NCI-H146 (cell line): ENCODE results near the gene GDF7.
A peak's percentile ranks its signal among the peaks of the same experiment; 100 is the strongest.

ENCODE experiments used
- DNase-seq: peaks from one replicate; lab custom pipeline; 2025; lab: John Stamatoyannopoulos, UW

Gene GDF7

DNA sequence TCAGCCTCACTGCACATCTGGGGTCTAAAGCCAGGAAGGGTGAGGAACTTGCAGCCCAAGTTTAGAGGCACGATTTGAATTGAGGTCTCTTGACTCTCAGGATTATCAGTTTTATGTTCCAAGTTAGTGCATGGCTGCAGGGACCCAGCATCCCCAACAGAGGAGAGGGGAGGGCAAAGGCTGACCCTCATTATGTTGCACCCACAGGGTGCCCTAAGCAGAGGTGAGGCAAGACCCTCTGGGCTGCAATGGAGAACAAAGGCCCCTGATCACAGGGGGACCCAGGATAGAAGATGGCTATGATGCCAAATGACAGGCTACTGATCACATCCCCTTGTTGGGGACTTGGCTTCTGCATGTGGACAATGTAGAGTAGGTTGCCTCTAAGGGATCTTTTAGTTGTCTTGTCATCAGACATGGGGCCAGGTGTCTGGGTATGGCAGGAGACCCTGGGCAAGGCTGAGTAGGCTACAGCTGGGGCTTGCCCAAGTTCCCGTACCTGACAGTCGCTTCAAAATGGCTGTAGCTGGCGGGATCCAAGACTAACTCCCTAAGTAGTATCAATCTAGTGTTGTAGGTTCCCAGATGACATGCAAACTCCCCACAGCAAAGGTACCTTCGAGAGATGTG, 4.5 kb upstream of the GDF7 start:
- no peak for DNase-seq

DNA sequence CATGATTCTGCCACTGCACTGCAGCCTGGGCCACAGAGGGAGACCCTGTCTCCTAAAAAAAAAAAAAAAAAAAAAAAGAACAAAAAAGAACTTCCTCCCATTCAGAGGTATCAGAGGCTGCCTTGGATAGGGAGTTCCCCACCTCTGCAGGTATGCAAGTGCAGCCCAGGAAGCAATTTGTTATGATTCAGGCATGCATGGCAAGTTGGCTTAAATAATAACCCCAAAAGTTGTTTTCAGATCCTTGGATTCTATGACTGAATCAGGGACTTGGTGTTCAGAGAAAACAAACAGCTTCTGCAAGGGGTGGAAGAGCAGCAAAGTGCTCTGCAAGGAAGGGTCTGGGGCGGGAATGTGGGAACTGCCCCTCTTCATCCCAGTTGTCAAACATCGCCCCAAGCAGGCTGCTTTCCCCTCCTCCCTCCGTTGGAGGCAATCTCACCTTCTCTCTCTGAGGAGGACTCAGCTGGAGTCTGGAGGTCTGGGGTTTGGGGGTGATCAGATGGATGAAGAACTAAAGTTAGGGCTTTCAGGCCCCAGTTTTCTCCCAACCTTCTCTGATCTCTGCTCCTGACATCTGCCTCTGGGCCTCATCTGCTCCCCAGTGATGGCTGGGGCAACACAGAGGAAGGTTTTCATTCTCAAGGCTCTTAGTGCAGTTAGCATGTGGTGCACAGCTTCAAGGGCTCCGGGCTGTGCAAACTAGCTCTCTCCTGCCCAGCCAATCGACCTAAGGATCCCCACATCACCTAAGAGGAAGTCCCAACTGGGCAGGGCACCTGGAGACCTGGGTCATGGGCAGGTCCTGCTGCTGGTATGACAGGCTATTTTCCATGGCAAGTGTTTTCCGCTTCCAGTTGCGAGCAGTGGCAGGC, 3.5 kb upstream of the GDF7 start:
- no peak for DNase-seq

DNA sequence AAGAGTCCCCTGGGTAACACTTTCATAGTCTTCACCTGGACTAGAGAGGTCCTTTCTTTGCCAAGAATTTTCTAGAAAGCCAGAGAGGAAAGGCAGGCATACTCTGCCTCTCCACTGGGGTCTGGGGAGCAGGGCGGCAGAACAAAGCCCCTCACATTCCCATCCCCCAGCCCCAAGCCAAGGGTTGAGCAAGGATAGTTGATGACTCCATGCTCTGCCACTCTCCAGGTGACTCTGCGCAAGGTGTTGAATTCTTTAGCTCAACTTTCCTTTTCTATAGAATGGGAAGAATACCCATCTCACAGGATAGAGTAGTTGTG, 2.9 kb upstream of the GDF7 start:
- DNase-seq: no peak

DNA sequence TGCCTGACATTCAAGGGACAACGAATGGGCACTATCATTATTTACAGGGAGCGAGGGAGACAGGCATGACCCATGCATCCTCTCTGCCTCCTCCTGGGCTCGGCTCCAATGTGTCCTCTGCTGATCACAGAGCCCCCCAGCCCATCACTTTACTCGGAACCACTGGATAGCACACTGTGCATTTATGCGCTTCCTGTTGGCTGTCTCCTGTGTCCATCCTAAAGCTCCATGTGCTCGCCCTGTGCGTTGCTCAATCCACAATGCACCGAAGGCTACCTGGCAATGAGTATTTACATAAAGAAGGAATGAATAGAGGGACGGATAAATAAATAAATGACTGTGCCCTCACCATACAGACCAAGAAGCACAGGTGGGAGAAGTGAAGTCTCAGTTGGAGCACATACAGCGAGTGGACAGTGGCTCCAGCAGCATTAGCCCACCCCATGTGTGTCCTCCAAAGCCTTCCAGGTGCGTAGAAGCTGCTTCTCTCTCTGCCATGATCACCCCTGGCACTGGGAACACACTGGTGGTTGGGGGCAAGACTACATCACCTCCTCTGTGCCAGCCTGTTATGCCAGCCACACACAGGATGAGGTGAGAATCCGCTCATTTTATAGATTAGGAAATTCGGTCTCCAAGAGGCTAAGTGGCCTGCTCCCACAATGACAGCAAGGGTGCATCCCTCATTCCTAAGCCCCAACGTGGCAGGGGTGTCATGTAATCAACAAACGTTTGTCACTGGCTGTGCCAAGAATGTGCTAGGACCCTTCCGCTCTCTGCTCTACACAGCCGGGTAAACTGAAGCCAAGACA, 2.3 kb upstream of the GDF7 start:
- no peak for DNase-seq

DNA sequence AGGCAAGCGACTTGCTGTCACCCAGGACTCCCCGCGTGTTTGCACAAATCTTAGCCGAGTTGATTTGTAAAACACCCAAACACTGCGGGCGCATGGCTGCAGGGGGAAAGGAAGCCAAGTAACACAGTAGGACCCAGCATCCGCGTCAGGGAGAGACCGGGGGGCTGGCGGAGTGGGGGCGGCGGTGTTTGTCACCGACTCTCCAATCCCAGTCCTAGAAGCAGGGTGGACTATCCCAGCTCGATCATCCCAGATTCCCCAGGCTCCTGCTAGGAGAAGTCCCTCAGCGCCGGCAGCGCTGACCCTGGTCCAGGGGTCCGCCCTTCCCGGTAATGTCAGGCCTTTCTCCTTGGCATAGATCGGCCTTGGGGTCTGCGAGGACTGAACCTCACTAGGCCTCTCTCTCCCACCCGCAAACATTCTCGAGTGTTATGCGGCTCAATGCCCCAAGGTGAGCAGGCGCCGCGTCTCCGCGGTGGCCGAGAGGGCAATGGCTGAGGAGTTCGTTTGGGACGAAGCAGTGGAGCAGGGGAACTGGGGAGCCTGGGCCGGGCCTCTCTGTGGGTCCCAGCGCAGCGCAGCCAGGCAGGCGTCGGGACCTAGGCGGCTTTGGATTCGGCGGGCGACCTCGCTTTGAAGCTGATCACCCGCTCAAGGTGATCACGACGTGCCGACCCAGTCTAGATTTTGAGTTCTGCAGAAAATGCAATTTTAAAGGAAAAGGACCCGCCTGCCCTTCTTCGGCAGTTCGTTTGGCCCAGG, 1.5 kb upstream of the GDF7 start:
- DNase-seq: no peak

DNA sequence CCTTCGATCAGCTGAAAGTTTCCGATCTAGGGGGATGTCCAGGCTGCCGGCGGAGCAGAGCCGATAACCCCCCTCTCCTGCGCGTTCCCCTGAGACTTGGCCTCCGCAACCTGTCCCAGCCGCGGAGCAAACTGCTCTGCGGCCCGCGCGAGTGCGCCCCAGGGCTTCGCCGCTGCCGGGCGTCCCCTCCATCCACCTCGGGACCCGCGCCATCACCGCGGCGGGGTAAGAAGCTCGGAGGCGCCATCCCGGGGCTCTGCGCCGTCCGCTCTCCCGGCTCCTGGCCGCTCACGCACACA, 990 bp upstream of the GDF7 start:
- no peak for DNase-seq

DNA sequence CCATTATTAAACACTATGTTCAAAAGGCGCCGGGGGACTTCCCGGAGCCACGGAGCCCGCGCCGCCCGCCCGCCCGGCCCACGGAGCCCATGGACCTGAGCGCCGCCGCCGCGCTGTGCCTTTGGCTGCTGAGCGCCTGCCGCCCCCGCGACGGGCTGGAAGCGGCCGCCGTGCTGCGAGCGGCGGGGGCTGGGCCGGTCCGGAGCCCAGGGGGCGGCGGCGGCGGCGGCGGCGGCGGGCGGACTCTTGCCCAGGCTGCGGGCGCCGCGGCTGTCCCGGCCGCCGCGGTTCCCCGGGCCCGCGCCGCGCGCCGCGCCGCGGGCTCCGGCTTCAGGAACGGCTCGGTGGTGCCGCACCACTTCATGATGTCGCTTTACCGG, 197 bp downstream of the GDF7 start:
- DNase-seq: no peak

DNA sequence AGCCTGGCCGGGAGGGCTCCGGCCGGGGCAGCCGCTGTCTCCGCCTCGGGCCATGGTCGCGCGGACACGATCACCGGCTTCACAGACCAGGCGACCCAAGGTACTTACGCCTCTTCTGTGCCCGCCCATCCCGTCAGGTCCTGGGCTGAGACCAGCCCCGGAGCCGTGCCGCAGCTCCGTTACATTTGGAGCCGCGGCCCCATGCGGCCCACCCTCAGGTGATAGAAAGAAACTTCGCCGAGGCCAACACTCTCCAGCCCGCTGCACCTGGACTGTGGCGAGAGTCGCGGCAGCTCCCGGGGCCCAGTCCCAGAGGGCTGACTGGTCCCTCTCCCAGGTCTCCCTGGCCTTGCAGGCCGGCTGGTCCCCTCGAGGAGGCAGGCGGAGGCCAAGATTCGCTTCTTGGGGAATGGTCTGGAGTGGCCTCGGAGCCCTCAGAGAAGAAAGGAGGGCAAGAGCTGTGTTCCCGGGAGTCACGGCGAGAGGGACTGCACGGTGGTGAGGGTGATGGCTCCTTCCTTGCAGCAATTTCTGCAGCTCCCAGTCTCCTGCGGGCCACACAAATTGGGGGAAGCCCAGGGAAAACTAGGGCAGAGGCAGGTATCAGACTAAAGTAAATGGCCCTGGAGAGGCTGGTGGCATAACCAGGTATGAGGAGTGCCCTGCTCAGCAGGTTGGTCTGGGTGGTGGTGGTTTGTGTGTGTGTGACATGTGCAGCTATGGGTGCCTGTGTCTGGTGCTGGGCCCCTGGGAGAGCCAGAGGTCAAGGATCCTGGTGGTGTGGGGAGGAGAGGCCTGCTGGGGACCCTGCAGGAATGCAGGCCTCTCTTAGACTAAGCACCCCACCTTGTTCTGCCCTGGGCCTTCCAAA, 822 bp downstream of the GDF7 start:
- peak; percentile 19 for DNase-seq

DNA sequence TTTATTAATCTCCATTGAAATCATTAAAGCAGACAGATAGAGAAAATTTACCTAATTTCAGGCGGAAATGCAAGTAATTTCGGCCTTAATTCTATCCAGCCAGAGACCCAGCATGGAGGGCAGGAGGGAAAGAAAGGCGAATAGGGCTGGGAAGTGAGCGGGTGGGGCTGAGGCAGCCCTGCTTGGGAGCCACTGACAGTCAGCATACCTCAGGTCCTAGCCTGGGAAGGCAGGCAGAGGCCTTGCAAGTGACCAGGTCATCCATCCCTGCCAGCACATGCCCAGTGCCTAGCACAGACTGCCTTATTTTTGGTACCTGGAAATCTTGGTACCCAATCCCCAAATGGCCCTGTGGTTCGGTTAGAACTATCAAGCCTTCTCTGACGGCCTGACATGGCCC, 1.5 kb downstream of the GDF7 start:
- no peak for DNase-seq

DNA sequence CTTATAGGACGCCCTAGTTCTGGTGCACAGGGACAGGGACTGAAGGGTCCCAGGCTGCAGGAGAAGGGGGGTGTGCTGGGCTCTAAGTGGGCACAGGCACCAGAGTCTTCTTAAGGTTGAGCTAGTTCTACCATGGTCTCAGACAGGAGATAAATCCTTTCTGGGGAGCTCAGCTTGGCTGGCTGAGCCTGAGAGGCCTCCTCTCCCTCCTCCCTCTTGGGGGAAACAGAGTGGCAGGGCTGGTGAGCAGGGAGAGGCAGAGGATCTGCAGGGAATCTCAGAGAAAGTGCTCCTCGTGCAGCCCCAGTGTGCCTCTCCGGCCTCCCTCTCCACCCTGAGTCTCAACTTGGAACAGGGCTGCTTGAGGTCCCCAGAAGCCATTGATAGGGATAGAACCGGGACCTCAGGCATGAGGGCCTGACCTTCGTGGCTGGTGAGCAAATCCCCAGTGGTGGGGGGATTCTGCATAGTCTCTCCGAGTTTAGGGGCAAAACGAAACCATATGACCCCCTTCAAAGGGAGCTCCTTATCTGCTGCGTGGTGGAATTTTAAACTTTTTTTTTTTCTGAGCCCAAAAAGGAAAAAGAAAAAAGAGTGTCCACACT, 2.0 kb downstream of the GDF7 start:
- no peak for DNase-seq

DNA sequence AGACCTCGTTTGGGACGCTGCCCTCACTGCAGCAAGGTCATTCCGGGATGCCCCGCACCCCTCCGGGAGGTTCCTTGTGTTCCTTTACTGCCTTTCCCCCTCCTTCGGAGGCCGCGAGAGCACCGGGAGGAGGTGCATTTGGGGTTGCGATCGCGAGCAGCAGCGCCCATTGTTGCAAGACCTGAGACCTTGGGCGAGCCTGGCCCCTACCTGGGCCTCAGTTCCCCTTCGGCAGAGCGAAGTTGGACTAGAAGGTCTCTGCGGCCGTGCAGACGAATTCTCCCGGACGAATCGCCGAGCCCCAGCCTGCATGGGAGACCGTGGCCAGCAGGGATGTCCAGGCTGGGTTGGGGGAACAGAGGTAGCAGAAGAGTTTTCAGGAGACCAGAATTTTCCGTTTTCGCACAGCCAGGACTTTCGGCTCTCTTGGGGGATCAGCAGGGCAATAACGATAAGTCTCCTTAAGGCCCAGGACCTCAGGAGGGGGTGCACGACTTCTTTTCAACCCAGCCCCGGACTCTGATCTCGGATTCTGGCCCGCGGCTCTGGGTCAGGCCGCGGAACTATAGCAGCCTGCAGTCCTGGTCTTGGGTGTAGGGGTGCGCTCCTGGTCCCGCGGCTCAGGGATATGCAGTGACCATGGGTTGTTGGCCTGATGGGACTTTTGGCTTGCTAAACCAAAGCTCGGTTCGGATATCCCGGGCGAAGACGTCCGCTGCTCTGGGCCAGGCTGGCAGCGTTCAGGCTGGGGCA, 2.8 kb downstream of the GDF7 start:
- DNase-seq: no peak

DNA sequence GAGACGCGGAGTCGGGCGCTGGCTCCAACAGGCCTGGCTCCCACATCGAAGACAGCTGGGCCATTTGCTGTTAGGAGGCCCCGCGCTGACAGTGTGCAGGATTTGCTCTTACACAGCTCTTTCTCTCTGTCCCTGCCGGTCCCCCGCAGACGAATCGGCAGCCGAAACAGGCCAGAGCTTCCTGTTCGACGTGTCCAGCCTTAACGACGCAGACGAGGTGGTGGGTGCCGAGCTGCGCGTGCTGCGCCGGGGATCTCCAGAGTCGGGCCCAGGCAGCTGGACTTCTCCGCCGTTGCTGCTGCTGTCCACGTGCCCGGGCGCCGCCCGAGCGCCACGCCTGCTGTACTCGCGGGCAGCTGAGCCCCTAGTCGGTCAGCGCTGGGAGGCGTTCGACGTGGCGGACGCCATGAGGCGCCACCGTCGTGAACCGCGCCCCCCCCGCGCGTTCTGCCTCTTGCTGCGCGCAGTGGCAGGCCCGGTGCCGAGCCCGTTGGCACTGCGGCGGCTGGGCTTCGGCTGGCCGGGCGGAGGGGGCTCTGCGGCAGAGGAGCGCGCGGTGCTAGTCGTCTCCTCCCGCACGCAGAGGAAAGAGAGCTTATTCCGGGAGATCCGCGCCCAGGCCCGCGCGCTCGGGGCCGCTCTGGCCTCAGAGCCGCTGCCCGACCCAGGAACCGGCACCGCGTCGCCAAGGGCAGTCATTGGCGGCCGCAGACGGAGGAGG, 3.5 kb downstream of the GDF7 start:
- DNase-seq: no peak

DNA sequence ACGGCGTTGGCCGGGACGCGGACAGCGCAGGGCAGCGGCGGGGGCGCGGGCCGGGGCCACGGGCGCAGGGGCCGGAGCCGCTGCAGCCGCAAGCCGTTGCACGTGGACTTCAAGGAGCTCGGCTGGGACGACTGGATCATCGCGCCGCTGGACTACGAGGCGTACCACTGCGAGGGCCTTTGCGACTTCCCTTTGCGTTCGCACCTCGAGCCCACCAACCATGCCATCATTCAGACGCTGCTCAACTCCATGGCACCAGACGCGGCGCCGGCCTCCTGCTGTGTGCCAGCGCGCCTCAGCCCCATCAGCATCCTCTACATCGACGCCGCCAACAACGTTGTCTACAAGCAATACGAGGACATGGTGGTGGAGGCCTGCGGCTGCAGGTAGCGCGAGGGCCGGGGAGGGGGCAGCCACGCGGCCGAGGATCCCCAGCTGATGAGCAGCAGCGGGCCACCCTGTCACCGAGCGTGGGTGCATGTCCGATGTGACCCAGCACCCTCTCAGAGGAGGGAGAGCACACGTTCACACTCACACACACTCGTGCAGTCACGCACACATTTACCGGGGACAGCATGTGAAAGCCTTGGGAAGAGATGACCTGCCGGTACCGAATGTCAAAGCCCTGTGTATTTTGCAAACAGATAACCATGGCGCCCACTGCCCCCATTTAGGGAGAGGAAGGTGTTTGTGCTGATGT, 4.2 kb downstream of the GDF7 start:
- DNase-seq: no peak

DNA sequence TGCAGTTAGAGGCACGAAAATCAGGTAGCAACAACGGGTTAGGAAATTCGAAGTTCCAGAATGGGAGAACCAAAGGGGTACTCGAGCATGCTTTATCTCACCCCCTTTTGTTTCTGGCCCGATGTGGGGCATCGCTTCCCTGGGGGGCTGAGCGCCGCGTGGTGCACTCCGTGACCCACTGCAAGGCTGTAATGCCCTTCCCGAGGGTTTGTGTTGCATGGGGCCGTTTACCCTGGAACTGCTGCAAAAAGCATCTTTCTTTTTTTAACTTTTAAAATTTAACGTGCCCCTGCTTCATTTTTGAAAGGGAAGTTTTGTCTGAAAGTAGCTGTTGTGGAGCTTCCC, 4.8 kb downstream of the GDF7 start:
- no peak for DNase-seq

DNA sequence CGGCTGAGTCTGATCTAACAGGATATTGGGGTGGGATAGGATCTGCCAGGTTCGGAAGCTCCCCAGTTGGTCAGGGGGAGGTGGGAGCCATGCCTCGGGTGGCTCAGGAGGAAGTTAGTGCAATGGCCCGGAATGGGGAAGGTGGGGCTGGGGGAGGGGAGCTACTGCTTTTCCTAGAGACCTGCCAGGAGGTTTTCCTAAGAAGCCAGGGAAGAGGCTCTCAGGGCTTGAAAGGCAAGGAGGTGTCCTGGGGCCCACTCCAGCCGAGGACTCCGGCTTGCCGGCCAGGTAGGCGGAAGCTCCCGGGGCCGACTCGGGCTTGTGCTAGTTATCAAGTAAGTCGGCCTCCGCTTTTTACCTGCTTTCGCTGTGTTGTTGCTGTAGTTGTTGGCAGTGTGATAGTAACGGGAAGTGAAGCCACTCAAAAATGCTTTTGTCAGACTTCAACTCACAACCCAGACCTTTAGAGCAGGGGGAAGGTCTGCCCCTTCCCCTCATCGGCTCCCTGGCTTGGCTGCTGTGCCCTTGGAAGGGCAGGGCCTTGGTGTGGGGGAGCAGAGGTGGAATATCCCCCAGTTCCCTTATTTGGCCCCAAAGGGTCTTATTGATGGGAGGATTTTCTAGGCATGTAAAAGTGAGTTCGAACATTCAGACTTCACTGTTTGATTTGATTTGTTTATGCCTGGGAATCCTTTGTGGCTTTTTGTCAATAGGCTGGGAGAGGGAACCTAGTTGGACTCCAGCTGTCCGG, 5.4 kb downstream of the GDF7 start:
- no peak for DNase-seq

DNA sequence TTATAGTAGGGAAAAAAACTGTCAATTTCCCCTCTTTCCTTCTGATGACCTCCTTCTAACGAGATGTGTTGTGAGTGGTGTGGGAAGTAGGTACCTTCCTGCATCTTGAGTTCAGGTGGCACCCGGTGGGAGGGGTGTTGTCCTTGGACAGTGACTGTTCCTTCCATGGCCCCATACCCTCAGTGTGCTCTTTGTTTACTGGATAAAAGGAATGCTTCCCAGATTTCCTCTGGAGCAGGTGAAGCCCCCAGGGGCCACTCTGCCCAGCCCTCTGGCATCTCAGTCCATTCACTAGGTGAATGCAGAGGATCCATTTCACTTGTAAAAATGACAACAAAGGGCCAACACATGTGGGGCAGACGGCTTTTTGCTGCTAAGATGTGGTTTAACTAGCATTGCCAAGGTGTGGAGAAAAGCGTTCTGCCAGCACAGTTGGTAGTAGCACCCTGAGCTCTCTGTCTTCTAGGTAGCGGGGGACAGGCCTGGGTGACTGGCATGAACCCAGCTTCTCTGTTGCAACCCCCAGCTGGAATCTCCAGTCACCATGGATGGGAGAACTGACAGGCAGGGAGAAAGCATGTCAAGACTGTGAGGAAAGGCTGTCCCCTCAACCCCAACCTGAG, 6.9 kb downstream of the GDF7 start:
- peak; percentile 26 for DNase-seq

DNA sequence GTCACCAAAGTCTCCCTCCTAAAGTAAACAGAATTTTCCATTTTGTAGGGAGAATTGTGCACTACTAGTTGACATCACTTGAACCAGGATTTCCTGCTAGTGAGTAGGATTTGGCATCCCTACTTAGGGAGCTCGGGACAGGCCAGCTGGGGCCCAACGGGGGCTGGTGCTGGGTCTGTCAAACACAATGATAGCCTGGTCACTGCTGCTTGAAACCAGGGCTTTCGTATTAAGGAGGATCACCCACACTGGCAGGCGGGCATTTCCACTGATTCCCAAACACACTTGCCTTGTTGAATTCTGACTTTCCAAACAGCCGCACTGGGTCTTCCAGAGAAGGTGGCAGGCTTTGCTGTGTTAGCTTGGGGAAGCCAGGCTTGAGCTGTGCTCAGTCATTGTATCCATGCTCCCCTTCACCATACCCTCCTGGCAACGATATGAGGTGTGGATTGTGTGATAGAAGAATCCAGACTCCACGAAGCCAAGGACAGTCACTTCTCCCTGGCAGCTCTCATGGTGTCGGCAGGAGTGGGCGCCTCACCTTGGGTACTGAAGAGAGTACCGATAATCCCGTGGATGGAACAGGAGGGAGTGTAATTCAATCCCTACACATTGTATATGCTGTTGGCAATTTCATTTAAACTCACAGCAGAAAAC, 7.5 kb downstream of the GDF7 start:
- DNase-seq: no peak
